Activated CD8-positive, alpha-beta T cell treated with anti-CD3 and anti-CD28 coated beads for 36 hours (primary cell): ENCODE results near the gene RGP1. TPM values are rescaled to one million over a fixed set of nuclear protein-coding genes. Genes with fewer than 3 reads are reported as not detected.

Source experiments
- ATAC-seq: fragments of 200-7000 bp; cut with Tn5 transposase; one replicate; pipeline ENCODE4 v1.10.0; 2021; ENCODE audit warnings: mild to moderate bottlenecking, moderate library complexity
- CTCF ChIA-PET: fragments of 350-600 bp; sonication (Branson Sonifier 250); formaldehyde crosslinking; loops from one replicate; lab custom pipeline; 2021; ENCODE audit warnings: antibody characterized with exemption; lab: Charles Lee
- POLR2A ChIA-PET: fragments of 350-600 bp; sonication (Branson Sonifier 250); formaldehyde crosslinking; loops from one replicate; lab custom pipeline; 2021; ENCODE audit warnings: antibody characterized with exemption; lab: Charles Lee
- DNase-seq: peaks from one replicate; pipeline ENCODE4 v3.0.0-alpha.2; 2020
- H3K27ac Mint-ChIP-seq: one replicate; pipeline ENCODE4 v1.8.0; 2021; ENCODE audit warnings: mild to moderate bottlenecking, mixed read lengths
- H3K27me3 Mint-ChIP-seq: one replicate; pipeline ENCODE4 v1.8.0; 2021; ENCODE audit warnings: mixed read lengths
- H3K36me3 Mint-ChIP-seq: one replicate; pipeline ENCODE4 v1.8.0; 2021; ENCODE audit warnings: low read depth, mixed read lengths
- H3K4me1 Mint-ChIP-seq: one replicate; pipeline ENCODE4 v1.8.0; 2021; ENCODE audit warnings: low read depth, mixed read lengths
- H3K4me3 Mint-ChIP-seq: one replicate; pipeline ENCODE4 v1.8.0; 2021; ENCODE audit warnings: mild to moderate bottlenecking, moderate library complexity, mixed read lengths
- H3K9me3 Mint-ChIP-seq: one replicate; pipeline ENCODE4 v1.8.0; 2021; ENCODE audit warnings: mixed read lengths
- intact Hi-C: fragments of 100-400 bp; cut with micrococcal nuclease; formaldehyde crosslinking; loops from one replicate; pipeline ENCODE4 v1.10.0; 2022
- total RNA-seq, 2 experiments: library from RNA; stranded (reverse); gene quantifications; one replicate each; pipeline ENCODE4 v1.2.3, GENCODE V29; 2021
- TF ChIP-seq, protein P1 (sequence below): fragments of 200-600 bp; IDR thresholded peaks from one replicate; pipeline ENCODE4 v1.8.0; 2022; ENCODE audit warnings: antibody characterized with exemption, mild to moderate bottlenecking

The RGP1 gene
- total RNA-seq, 2 experiments from 2014 or later = 13.0 to 14.8 TPM

DNA sequence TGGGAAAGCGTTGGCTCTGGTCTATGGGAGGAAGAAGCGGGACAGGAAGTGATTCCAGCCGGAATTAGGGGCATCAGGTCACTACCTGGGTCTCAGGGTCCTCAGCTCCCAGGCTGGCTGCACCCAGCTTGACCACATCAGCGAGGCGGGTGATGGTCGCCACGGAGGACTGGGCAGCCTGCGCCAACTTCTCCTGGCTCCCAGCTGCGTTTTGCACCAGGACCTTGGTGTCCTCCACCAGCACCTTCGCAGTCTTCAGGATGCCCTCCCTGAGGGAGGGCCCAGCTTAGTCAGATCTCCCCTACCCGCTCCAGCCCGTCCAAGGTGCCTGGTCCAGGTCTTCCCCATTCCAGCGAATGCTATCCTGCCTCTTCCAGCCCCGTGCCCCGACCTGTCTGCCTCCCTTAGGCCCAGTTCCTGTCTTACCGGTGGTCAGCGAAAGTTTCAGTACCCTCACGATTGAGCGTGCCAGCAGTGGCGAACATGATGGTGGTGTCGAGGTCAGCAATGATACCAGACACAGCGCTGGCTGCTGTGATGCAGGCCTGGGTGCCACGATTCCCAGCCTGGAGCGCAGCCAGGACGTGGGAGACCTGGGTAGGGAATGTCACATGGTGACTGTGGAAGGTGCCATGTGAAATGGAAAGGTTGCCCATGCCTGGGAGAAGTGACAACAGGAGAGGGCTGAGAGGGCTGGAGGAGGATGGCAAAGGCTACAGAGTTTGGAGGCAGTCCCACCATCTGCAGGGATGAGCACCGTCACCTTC lies 45.0 kb upstream of the RGP1 start:
- ChIA-PET CTCF (interaction anchor here (1.0 to 15.2 kb wide), 2 partner anchors 8 to 12 kb away, joined by 3 to 121 read pairs; no protein-coding TSS in a partner anchor), POLR2A (interaction anchor here (0.8 kb wide), 1 partner anchor 9 kb away, joined by 6 read pairs; no protein-coding TSS in a partner anchor)
- Mint-ChIP-seq H3K4me1 (no peaks in the 10 kb centered on the region), H3K4me3 (no peak overlapping the region), H3K27ac (no peak overlapping the region), H3K9me3 (no peaks in the 10 kb centered on the region), H3K27me3 (no peaks in the 10 kb centered on the region), H3K36me3 (peaks cover 43% of the 10 kb centered on the region)
- intact Hi-C loops = no loop called here
- TF ChIP-seq, protein P1, sequence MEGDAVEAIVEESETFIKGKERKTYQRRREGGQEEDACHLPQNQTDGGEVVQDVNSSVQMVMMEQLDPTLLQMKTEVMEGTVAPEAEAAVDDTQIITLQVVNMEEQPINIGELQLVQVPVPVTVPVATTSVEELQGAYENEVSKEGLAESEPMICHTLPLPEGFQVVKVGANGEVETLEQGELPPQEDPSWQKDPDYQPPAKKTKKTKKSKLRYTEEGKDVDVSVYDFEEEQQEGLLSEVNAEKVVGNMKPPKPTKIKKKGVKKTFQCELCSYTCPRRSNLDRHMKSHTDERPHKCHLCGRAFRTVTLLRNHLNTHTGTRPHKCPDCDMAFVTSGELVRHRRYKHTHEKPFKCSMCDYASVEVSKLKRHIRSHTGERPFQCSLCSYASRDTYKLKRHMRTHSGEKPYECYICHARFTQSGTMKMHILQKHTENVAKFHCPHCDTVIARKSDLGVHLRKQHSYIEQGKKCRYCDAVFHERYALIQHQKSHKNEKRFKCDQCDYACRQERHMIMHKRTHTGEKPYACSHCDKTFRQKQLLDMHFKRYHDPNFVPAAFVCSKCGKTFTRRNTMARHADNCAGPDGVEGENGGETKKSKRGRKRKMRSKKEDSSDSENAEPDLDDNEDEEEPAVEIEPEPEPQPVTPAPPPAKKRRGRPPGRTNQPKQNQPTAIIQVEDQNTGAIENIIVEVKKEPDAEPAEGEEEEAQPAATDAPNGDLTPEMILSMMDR = no peak
- ATAC-seq = no peak
- DNase-seq = no peak

DNA sequence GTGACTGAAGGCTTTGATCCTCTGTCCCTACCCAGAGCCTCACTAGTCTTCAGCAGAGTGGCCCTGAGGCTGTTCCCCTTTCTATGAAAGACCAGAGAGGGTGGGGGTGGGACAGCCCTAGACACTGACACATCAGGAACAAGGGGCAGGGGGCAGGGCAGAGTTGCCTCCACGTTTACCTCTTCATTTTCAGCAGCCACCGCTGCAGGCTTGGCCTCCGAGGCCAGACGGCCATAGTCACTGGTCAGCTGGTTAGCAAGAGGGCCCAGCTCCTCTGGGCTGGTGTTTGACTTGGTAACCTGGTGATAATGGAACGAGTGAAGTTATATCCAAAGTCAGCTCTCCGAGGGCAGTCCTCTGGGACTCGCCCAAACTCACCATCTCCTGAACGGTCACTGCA lies 43.7 kb upstream of the RGP1 start:
- TF ChIP-seq, protein P1 = no peak
- Mint-ChIP-seq H3K36me3 (peaks cover 48% of the 10 kb centered on the region), H3K27ac (no peak overlapping the region), H3K4me1 (no peaks in the 10 kb centered on the region), H3K4me3 (no peak overlapping the region), H3K27me3 (no peaks in the 10 kb centered on the region), H3K9me3 (no peaks in the 10 kb centered on the region)
- ChIA-PET POLR2A (interaction anchor here (1.1 kb wide), 1 partner anchor 108 kb away, joined by 4 read pairs; no protein-coding TSS in a partner anchor), CTCF (interaction anchor here (0.8 to 15.2 kb wide), 2 partner anchors 9 to 94 kb away, joined by 3 to 121 read pairs; no protein-coding TSS in a partner anchor)
- intact Hi-C loops = no loop called here
- ATAC-seq = no peak
- DNase-seq = no peak

DNA sequence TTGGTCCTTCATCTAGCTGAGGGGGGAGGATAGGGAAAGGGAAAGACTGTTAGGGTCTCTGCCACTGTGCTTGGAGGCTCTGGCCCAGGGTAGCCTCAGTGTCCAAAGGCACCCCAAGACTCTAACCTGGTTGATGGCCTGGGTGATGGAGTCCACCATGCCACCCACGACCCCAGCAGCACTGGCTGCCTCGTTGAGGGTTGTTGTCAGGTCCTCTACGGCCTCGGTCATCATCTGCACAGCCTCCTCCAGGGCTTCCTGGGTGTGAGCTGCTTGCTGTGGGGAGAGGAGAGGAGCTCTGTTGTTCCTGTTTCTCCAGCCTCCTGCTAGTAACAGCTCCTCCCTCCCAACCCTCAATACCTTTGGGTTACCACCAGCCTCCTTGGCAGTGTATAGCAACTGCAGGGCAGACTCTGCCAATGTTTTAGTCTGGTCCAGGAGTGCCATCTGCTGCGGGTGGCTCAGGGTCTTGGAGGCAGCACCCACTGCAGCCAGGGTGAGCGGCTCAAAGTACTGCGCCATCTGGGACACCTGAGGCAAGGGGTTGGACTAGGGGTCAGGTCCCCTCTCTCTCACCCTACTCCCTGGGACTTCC lies 43.2 kb upstream of the RGP1 start:
- no peaks in the 10 kb centered on the region for H3K27me3 Mint-ChIP-seq
- TF ChIP-seq, protein P1 = no peak
- H3K9me3 Mint-ChIP-seq = no peaks in the 10 kb centered on the region
- H3K36me3 Mint-ChIP-seq = peaks cover 54% of the 10 kb centered on the region
- H3K27ac Mint-ChIP-seq = peak overlapping the region; percentile 20
- intact Hi-C loops = no loop called here
- POLR2A ChIA-PET = interaction anchor here (1.1 kb wide), 1 partner anchor 107 kb away, joined by 4 read pairs; no protein-coding TSS in a partner anchor
- CTCF ChIA-PET = interaction anchor here (0.8 to 15.2 kb wide), 2 partner anchors 10 to 95 kb away, joined by 3 to 121 read pairs; no protein-coding TSS in a partner anchor
- ATAC-seq (no peak), DNase-seq (no peak)
- H3K4me3 Mint-ChIP-seq = no peak overlapping the region
- H3K4me1 Mint-ChIP-seq = no peaks in the 10 kb centered on the region

DNA sequence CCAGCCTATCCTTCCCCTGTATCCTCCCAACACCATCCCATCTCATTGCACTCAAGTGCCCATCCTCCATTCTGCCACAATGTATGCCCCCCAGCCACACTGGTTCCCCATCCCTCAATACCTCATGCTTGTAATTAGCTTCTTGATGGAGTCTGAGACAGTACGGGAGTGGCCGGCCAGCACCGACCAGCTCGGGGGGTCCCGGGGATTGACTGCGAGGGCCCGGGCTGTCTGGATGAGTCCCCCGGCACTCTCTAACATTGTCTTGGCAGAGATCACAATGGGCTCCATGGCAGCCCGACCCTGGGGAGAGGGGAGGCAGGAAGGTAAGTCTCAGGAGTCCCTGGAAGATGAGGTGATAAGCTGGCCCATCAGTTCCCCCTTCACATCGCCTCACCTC lies 42.1 kb upstream of the RGP1 start:
- Mint-ChIP-seq H3K9me3 (no peaks in the 10 kb centered on the region), H3K36me3 (peaks cover 60% of the 10 kb centered on the region), H3K27ac (no peak overlapping the region), H3K4me3 (no peak overlapping the region), H3K27me3 (no peaks in the 10 kb centered on the region), H3K4me1 (peaks cover under 1% of the 10 kb centered on the region)
- ChIA-PET CTCF (interaction anchor here (0.9 to 15.2 kb wide), 3 partner anchors 11 to 20 kb away, joined by 3 to 121 read pairs (median 4); no protein-coding TSS in a partner anchor), POLR2A (no interaction called here)
- intact Hi-C loops = no loop called here
- ATAC-seq (no peak), DNase-seq (no peak)
- TF ChIP-seq, protein P1 = no peak
